Skin of body (tissue), 2 donors: ENCODE results near the gene PAPSS2. TPM values are rescaled to one million over a fixed set of nuclear protein-coding genes. Genes with fewer than 3 reads are reported as not detected.

Source experiments
- DNase-seq: peaks from one replicate; lab custom pipeline; 2025; lab: John Stamatoyannopoulos, UW
- total RNA-seq: library from RNA; depleted of rRNA; stranded (reverse); fragments of >200 nt; gene quantifications from one replicate; pipeline ENCODE4 v1.2.3, GENCODE V29; 2014

PAPSS2 gene
- total RNA-seq, 1 donor from 2014 or later, result 7.2 TPM

DNA sequence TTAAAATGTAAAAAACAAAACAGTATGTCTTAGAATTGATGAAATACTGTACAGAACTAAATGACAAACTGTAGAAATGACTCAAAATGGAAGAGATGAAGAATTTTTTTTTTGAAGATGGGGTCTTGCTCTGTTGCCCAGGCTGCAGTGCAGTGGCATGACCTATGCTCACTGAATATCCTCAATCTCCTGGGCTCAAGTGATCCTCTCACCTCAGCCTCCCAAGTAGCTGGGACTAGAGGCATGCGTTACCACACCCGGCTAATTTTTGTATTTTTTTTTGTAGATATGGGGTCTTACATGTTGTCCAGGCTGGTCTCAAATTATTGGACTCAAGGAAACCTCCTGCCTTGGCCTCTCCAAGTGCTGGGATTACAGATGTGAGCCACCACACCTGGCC, 121.9 kb downstream of the PAPSS2 start:
- DNase-seq, result no peak

DNA sequence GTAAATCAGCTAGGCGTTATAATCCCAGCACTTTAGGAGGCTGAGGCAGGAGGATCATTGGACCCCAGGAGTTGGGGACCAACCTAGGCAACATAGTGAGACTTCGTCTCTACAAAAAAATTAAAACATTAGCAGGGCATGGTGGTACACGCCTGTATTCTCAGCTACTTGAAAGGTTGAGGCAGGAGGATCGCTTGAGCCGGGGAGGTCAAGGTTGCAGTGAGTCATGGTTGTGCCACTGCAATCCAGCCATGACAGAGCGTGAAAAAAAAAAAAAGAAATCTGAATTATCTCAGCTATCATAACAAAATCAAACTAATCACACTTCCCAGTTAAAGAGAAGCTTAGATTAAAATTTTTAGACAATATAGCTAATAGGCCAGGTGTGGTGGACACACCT, 123.0 kb downstream of the PAPSS2 start:
- DNase-seq, result no peak

DNA sequence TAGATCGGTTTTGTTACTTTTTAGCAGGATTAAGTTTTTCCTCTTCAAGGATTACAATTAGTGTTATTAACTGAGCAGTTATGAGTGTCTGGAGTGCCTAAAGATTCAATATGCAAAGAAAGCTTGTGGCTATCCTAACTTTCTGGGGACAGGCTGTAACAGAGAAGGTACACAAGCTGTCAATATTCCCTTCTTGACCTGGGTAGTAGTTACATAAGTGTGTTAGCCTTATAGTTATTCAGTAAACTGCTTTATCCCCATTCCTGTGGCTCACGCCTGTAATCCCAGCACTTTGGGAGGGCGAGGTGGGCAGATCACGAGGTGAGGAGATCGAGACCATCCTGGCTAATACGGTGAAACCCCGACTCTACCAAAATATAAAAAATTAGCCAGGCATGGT, 126.7 kb downstream of the PAPSS2 start:
- no peak for DNase-seq

DNA sequence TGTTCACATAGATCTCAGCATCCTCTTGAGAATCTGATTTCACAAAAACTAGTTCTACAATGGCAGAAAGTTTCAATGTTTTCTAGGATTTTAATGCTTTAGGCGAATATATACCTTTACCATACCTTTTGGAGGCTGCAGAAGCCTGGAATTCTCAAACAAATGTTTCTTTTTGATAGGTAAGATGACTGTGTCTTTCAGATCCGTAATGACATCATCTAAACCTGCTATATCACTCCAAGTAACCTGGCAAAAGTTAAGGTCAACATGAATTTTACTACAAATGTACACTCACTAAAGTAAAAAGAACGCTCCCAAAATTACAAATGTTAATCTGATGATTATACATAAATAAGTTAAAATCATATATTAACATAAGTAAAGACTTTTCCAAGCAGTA, 130.5 kb downstream of the PAPSS2 start:
- no peak for DNase-seq

DNA sequence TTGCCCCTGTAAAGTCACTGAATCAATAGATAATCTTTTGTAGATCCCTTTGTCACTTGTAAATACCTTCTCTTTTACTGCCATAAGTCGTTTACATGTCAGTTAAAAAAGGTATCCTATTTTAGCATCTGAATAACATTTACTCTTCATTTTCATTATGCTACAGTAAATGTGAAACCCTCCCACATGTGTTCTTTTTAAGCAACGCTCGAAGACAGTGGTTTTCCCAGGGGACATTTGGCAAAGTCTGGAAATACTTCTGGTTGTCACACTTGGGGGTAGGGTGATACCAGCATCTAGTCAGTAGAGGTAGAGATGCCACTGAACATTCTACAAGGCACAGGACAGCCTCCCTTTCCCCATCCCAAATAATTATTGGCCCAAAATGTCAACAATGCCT, 134.6 kb downstream of the PAPSS2 start:
- DNase-seq, result no peak

Other genes with a start within 250 kb of the PAPSS2 start
- gene MINPP1, start 155.0 kb upstream of the PAPSS2 start, total RNA-seq, result 15.6 TPM
- 31.3 TPM for gene ATAD1, start 158.3 kb downstream of the PAPSS2 start, total RNA-seq
- 0.59 TPM for gene KLLN, start 203.7 kb downstream of the PAPSS2 start, total RNA-seq
- gene PTEN, start 203.7 kb downstream of the PAPSS2 start, total RNA-seq, result 194 TPM